Epithelial cell of umbilical artery (primary cell): Measurements from ENCODE around the gene TNF. TPM values are rescaled to one million over a fixed set of nuclear protein-coding genes. Genes with fewer than 3 reads are reported as not detected.

ENCODE experiments used
- total RNA-seq: library from RNA; depleted of rRNA; stranded (reverse); fragments of >200 nt; gene quantifications from 2 replicates; pipeline ENCODE4 v1.2.3, GENCODE V29; 2014

TNF gene
- total RNA-seq, result under 0.01 TPM in 1 of 2 replicates, not detected in the other

DNA sequence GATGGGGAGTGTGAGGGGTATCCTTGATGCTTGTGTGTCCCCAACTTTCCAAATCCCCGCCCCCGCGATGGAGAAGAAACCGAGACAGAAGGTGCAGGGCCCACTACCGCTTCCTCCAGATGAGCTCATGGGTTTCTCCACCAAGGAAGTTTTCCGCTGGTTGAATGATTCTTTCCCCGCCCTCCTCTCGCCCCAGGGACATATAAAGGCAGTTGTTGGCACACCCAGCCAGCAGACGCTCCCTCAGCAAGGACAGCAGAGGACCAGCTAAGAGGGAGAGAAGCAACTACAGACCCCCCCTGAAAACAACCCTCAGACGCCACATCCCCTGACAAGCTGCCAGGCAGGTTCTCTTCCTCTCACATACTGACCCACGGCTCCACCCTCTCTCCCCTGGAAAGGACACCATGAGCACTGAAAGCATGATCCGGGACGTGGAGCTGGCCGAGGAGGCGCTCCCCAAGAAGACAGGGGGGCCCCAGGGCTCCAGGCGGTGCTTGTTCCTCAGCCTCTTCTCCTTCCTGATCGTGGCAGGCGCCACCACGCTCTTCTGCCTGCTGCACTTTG is at the start of gene TNF:
Gene TNF (plus strand): TSS at position 231 of the 567 bp plus-strand sequence. CDS start 177 bp downstream, at position 408.

DNA sequence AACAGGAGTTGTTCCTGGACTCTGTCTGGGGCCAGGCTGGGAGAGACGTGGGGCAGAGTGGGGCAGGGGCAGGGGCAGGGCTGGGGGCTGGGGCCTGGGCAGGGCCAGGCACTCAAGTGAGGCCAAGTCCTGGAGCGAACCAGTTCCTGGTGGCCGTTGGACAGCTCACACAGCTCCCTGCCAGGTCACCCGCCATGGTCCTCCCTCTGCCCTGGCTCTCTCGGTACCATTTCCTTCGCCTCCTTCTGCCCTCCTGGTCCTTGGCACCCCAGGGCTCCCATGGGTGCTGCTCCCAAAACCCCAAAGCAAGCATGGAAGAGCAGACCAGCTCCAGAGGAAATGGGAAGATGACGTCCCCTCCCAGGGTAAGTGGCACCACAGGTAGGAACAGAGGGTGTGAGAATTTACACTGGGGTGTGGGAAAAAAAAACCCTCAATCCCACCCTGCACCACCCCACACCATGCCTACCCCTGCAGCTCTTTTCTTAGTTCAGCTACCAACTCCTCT is 46.5 kb upstream of the TNF start, which contains the start of gene MCCD1:
Gene MCCD1 (plus strand): TSS at position 142 of the 508 bp plus-strand sequence. CDS start 53 bp downstream, at position 195.

GRCh38 chr6:31541658-31542521 is 33.5 kb upstream of the TNF start, which contains the start of gene DDX39B:
DDX39B (minus strand) TSS chr6:31542003; CDS start chr6:31540532, 1,471 bp downstream.

DNA sequence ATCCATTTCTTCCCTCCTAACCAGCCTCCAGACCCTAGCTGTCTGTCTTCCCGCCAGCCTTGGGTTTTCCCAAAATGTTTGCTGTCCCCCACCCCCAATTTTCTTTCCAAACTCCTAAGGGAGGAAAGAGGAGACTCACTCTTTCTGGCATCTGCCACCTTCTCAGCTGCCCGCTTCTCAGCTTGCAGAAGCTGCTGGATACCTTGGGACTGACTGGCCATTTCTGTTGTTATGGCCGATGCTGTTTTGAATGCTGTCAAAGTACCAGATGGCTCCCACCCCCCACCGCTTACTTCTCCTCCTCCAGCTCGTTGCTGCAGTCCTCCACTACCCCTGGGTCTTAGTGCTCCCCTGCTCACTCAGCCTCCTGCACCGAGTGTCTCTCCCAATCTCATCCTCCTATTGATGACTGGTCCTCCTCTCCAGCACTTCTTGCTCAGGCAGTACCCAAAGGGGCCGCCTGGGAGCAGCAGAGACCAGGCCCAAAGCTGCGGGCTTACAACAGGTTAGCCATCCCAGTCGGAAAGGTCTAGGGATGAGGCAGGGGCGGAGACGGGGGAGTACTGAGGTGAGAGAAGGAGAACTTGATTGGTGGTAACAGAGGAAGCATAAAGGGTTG is 28.9 kb upstream of the TNF start, which contains the start of gene ATP6V1G2:
Gene ATP6V1G2 (minus strand): TSS at position 270 of the 619 bp plus-strand sequence. CDS start 49 bp downstream, at position 221.

GRCh38 chr6:31546958-31547726 is 28.2 kb upstream of the TNF start, which contains the start of gene NFKBIL1:
NFKBIL1 (plus strand) TSS chr6:31547608; CDS start chr6:31547695, 87 bp downstream.

DNA sequence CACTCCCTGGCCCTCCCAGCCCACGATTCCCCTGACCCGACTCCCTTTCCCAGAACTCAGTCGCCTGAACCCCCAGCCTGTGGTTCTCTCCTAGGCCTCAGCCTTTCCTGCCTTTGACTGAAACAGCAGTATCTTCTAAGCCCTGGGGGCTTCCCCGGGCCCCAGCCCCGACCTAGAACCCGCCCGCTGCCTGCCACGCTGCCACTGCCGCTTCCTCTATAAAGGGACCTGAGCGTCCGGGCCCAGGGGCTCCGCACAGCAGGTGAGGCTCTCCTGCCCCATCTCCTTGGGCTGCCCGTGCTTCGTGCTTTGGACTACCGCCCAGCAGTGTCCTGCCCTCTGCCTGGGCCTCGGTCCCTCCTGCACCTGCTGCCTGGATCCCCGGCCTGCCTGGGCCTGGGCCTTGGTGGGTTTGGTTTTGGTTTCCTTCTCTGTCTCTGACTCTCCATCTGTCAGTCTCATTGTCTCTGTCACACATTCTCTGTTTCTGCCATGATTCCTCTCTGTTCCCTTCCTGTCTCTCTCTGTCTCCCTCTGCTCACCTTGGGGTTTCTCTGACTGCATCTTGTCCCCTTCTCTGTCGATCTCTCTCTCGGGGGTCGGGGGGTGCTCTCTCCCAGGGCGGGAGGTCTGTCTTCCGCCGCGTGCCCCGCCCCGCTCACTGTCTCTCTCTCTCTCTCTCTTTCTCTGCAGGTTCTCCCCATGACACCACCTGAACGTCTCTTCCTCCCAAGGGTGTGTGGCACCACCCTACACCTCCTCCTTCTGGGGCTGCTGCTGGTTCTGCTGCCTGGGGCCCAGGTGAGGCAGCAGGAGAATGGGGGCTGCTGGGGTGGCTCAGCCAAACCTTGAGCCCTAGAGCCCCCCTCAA is 3.1 kb upstream of the TNF start, which contains the start of gene LTA:
Gene LTA (plus strand): TSS at position 249 of the 871 bp plus-strand sequence. CDS start 454 bp downstream, at position 703.

GRCh38 chr6:31582230-31582643 is 6.9 kb downstream of the TNF start, which contains the start of gene LTB:
LTB (minus strand) TSS chr6:31582424; CDS start chr6:31582417, 7 bp downstream.

GRCh38 chr6:31586008-31586407 is 10.6 kb downstream of the TNF start, which contains the start of gene LST1:
LST1 (plus strand) TSS chr6:31586277; CDS start chr6:31587300, 1,023 bp downstream.

DNA sequence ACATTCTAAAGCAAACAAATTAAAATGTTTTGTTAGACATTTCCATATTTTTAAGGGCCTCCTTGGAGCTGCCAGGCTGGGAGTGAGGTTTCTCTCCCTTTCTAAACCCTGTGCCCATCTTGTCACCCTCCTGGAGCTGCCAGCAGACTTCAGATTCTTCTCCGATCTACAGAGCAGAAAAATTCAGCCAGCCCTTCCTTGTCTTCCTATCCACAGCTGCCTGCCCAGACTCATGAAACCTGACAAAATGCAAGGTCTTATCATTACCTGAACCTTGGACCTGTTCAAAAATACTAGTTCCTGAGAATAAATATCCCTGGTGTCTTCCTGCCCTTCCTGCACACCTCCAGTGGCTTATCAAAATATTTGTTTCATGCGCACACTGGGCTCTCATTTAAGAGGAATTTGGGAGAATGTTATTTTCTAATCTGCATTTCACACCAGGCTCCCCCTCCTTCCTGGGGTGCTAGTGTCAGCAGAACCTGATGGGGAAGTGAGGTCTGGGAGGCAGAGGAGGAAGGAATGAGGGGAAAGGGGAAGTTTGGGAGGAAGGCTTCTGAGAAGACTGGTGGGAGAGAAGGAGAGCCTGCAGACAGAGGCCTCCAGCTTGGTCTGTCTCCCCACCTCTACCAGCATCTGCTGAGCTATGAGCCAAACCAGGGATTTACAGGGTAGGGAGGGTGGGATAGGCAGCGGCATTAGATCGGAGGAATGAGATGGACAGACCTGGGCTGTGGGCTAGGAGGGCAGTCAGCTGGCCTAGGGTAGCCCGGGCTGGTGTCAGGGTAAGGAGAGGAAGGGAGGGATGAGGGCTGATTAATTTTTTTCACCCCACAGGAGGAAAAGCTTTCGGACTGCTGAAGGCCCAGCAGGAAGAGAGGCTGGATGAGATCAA is 39.6 kb downstream of the TNF start, which contains the start of gene AIF1:
Gene AIF1 (plus strand): TSS at position 551 of the 895 bp plus-strand sequence. CDS start 96 bp downstream, at position 647.

DNA sequence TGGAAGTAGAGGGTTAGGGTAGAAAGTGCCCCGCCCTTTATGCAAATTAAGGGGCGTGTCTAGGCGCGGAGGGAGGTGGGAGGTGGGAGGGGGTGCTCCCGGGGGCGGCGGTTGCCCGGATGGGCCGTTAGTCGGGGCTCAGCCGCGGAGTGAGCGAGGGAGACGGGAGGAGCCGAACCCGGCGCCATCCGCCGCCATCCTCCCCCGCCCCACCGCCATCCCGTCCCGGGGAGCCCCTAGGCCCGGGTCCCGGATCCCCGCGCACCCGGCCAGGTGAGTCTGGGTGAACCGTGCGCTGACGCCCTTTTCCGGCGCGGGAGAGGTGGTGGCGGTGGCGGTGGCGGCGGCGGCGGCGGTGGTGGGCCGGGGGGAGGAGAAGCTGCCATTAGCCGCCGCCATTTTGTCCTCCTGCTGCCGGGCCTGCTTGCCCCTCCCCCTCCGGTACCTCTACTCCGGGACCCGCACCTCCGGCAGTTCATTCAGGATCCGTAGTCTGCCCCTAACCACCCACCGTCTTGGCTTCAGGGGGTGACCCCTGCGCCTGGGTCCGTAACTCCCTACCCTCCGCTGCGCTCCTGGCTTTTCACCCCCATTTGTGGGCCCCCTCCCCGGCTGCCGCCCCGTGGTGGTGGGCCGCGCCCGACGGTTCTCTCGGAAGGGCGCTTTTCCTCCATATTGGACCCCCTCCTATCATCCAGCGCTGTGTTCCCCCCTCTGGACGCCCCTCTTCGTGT is 45.4 kb downstream of the TNF start, which contains the start of gene PRRC2A:
Gene PRRC2A (plus strand): TSS at position 130 of the 734 bp plus-strand sequence. CDS start 2,075 bp downstream, outside the sequence.

Other genes starting within 250 kb of the TNF start
- gene HLA-B, start 218.4 kb upstream of the TNF start, total RNA-seq, result 42.2 and 164 TPM in 2 replicates
- gene MICA, start 172.0 kb upstream of the TNF start, total RNA-seq, result 37.1 and 59.1 TPM in 2 replicates
- 23.4 and 50.3 TPM in 2 replicates for gene MICB, start 77.4 kb upstream of the TNF start, total RNA-seq
- not detected in 2 replicates for gene MCCD1, start 46.6 kb upstream of the TNF start, total RNA-seq
- gene DDX39B, start 33.6 kb upstream of the TNF start, total RNA-seq, result 354 and 456 TPM in 2 replicates
- gene ATP6V1G2, start 29.0 kb upstream of the TNF start, total RNA-seq, result 0.97 and 2.0 TPM in 2 replicates
- gene NFKBIL1, start 28.0 kb upstream of the TNF start, total RNA-seq, result 25.3 and 26.9 TPM in 2 replicates
- gene LTA, start 3.3 kb upstream of the TNF start, total RNA-seq, result not detected in 2 replicates
- gene LTB, start 6.9 kb downstream of the TNF start, total RNA-seq, result 3.2 and 6.7 TPM in 2 replicates
- 0.32 TPM in 1 of 2 replicates, not detected in the other for gene LST1, start 10.7 kb downstream of the TNF start, total RNA-seq
- not detected in 2 replicates for gene NCR3, start 17.4 kb downstream of the TNF start, total RNA-seq
- not detected in 2 replicates for gene AIF1, start 39.7 kb downstream of the TNF start, total RNA-seq
- gene PRRC2A, start 45.1 kb downstream of the TNF start, total RNA-seq, result 22.2 and 24.0 TPM in 2 replicates
- 90.4 and 110 TPM in 2 replicates for gene BAG6, start 77.1 kb downstream of the TNF start, total RNA-seq
- 0.30 TPM in 1 of 2 replicates, not detected in the other for gene APOM, start 80.3 kb downstream of the TNF start, total RNA-seq
- 18.8 and 21.1 TPM in 2 replicates for gene C6orf47, start 85.2 kb downstream of the TNF start, total RNA-seq
- 10.2 and 10.7 TPM in 2 replicates for gene GPANK1, start 89.4 kb downstream of the TNF start, total RNA-seq
- gene CSNK2B, start 90.5 kb downstream of the TNF start, total RNA-seq, result 84.3 and 95.2 TPM in 2 replicates
- 0.97 and 1.7 TPM in 2 replicates for gene LY6G5B, start 94.4 kb downstream of the TNF start, total RNA-seq
- gene LY6G5C, start 105.5 kb downstream of the TNF start, total RNA-seq, result under 0.01 and 2.7 TPM in 2 replicates
- 41.3 and 51.1 TPM in 2 replicates for gene ABHD16A, start 127.8 kb downstream of the TNF start, total RNA-seq
- not detected in 2 replicates for gene LY6G6F, start 131.3 kb downstream of the TNF start, total RNA-seq
- not detected in 2 replicates for gene LY6G6D, start 139.8 kb downstream of the TNF start, total RNA-seq
- not detected in 2 replicates for gene LY6G6C, start 146.2 kb downstream of the TNF start, total RNA-seq
- gene MPIG6B, start 147.8 kb downstream of the TNF start, total RNA-seq, result not detected in 2 replicates
- 68.5 and 79.6 TPM in 2 replicates for gene DDAH2, start 153.7 kb downstream of the TNF start, total RNA-seq
- 865 and 1,138 TPM in 2 replicates for gene CLIC1, start 161.0 kb downstream of the TNF start, total RNA-seq
- gene MSH5, start 164.4 kb downstream of the TNF start, total RNA-seq, result 7.1 and 7.9 TPM in 2 replicates
- gene SAPCD1, start 187.1 kb downstream of the TNF start, total RNA-seq, result 0.65 TPM in 1 of 2 replicates, not detected in the other
- gene VWA7, start 201.8 kb downstream of the TNF start, total RNA-seq, result not detected in 2 replicates
- 50.3 and 57.1 TPM in 2 replicates for gene VARS1, start 220.2 kb downstream of the TNF start, total RNA-seq
- 57.2 and 65.0 TPM in 2 replicates for gene LSM2, start 231.4 kb downstream of the TNF start, total RNA-seq
- gene HSPA1L, start 239.7 kb downstream of the TNF start, total RNA-seq, result 0.76 and 0.97 TPM in 2 replicates
- 43.5 and 61.9 TPM in 2 replicates for gene HSPA1A, start 240.0 kb downstream of the TNF start, total RNA-seq